Measurements from ENCODE around the gene CCDC78. TPM values are rescaled to one million over a fixed set of nuclear protein-coding genes. Genes with fewer than 3 reads are reported as not detected.
A peak's percentile ranks its signal among the peaks of the same experiment; 100 is the strongest.

The CCDC78 gene
- total and polyA plus RNA-seq, 3 donors from 2014 or later, result 3.2 to 6.1 (median 5.7) TPM

DNA sequence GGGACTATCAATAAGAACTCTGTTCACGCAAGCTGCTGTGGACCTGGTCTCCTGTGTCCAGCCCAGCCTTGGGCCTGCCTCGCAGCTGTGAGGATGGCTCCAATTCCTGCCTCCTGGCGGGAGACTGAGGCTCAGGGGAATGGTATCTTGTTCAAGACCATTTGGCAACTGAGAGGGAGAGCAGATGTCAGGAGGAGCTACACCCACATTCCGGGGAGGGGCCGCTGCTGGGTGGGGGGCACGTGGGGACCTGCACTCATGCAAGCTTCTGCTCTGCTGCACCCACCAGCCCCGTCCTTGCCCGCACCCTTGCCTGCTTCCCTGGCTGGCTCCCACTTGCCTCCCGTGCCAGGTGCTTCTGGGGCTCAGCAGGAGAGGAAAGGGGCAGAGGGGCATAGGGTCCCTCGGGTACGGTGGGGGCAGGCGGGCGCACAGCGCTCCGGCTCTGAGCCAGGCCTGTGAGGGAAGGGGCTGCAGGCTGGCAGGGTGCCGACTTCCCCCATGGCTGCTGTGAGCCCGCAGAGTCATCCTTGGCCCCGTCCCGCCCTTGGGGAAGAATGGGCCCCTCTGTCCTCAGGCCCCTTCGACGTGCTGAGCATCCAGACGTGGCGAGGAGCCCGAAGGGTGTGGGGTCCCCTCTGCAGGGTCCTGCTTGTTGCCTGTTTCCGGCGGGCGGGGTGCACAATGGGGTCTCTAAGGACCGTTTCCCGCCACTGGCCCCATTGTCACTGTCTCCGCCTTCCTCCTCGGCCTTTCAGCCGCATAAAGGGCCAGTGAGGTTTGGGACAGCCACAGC, 8.6 kb downstream of the CCDC78 start:
- no peaks in the 10 kb centered on the region for H3K9me3 ChIP-seq
- DNase-seq, result no peak
- H3K4me1 ChIP-seq, result peaks cover 30% of the 10 kb centered on the region
- no peaks in the 10 kb centered on the region for H3K36me3 ChIP-seq (ENCODE audit: low read depth, missing control alignments)
- 83% methylated on average over 14 to 32 of the region's 32 CpGs for WGBS, 2 donors
- H3K27me3 ChIP-seq, result no peaks in the 10 kb centered on the region
- H3K4me3 ChIP-seq, result no peak overlapping the region
- H3K27ac ChIP-seq, result no peak overlapping the region
- TF ChIP-seq, protein P1, sequence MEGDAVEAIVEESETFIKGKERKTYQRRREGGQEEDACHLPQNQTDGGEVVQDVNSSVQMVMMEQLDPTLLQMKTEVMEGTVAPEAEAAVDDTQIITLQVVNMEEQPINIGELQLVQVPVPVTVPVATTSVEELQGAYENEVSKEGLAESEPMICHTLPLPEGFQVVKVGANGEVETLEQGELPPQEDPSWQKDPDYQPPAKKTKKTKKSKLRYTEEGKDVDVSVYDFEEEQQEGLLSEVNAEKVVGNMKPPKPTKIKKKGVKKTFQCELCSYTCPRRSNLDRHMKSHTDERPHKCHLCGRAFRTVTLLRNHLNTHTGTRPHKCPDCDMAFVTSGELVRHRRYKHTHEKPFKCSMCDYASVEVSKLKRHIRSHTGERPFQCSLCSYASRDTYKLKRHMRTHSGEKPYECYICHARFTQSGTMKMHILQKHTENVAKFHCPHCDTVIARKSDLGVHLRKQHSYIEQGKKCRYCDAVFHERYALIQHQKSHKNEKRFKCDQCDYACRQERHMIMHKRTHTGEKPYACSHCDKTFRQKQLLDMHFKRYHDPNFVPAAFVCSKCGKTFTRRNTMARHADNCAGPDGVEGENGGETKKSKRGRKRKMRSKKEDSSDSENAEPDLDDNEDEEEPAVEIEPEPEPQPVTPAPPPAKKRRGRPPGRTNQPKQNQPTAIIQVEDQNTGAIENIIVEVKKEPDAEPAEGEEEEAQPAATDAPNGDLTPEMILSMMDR (IDR thresholded peaks at IDR 0.05), result no peak
- no peak for TF ChIP-seq POLR2A (IDR thresholded peaks at IDR 0.05)
- intact Hi-C loops (cut with DNase I; ENCODE audit: low total_unique reads), result no loop called here

DNA sequence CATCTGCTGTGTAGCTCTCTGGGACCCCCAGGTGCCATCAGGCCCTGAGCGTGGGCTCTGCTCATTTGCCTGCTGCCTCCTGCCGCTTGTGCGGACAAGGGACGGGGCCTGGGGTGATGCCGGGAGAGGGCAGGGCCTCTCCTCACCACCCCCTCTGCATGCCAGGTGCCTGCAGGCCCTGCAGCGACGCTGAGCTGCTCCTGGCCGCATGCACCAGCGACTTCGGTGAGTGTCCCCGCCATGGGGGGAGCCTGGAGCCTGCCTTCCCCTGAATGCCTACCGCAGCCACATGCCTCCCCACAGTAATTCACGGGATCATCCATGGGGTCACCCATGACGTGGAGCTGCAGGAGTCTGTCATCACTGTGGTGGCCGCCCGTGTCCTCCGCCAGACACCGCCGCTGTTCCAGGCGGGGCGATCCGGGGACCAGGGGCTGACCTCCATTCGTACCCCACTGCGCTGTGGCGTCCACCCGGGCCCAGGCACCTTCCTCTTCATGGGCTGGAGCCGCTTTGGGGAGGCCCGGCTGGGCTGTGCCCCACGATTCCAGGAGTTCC, 9.4 kb downstream of the CCDC78 start:
- Histone ChIP-seq H3K27ac (no peak overlapping the region), H3K4me1 (peaks cover 29% of the 10 kb centered on the region), H3K27me3 (no peaks in the 10 kb centered on the region), H3K9me3 (no peaks in the 10 kb centered on the region), H3K36me3 (ENCODE audit: low read depth, missing control alignments) (no peaks in the 10 kb centered on the region), H3K4me3 (no peak overlapping the region)
- 90 to 97% methylated on average over 11 to 29 of the region's 29 CpGs for WGBS, 2 donors
- DNase-seq, result no peak
- TF ChIP-seq, protein P1 (IDR thresholded peaks at IDR 0.05), result no peak
- no peak for TF ChIP-seq POLR2A (IDR thresholded peaks at IDR 0.05)
- intact Hi-C loops (cut with DNase I; ENCODE audit: low total_unique reads), result no loop called here

DNA sequence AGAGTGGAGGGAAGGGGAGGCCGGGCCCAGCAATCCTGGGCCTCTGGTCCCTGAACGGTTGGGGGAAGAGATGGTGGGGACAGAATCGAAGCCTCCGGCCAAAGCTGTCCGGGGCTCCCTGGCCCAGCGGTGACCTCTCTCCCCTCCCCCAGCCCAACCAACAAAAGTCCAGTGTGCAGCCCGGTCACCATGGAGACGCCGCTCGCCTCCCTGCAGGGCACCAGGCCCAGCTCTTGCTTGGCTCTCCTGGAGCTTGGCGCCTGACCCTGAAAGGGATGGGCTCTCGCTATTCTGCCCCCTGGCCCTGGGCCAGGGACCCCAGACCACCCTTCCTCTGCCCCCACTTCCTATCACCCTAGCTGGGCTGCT, 10.1 kb downstream of the CCDC78 start:
- intact Hi-C loops (cut with DNase I; ENCODE audit: low total_unique reads), result no loop called here
- Histone ChIP-seq H3K36me3 (ENCODE audit: low read depth, missing control alignments) (no peaks in the 10 kb centered on the region), H3K27ac (no peak overlapping the region), H3K9me3 (no peaks in the 10 kb centered on the region), H3K4me3 (no peak overlapping the region), H3K4me1 (peaks cover 24% of the 10 kb centered on the region), H3K27me3 (no peaks in the 10 kb centered on the region)
- peak; percentile 80 for DNase-seq
- TF ChIP-seq, protein P1 (IDR thresholded peaks at IDR 0.05), result no peak
- no peak for TF ChIP-seq POLR2A (IDR thresholded peaks at IDR 0.05)
- 22 to 30% methylated on average over 11 to 12 of the region's 12 CpGs for WGBS, 2 donors

DNA sequence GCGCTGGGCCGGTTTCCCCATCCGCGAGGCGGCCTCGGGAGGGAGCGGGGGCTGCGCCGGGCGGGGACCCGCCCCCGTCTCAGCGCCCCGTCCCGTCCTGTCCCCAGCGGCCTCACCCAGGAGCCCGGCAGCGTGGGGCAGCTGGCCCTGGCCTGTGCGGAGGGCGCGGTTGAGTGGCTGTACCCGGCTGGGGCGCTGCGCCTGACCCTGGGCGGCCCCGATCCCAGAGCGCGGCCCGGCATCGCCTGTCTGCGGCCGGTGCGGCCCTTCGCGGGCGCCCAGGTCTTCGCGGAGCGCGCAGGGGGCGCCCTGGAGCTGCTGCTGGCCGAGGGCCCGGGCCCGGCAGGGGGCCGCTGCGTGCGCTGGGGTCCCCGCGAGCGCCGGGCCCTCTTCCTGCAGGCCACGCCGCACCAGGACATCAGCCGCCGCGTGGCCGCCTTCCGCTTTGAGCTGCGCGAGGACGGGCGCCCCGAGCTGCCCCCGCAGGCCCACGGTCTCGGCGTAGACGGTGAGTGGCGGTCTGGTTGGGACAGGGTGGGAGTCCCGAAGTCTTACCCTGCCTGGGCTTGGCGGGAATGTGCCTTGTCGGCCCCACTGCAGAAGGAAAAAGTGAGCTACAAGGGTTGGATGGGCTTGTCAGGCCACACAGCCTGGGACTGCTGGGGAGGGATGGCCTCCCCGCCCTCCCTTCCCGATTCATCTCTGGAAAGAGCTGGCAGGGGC, 10.6 kb downstream of the CCDC78 start:
- Histone ChIP-seq H3K36me3 (ENCODE audit: low read depth, missing control alignments) (no peaks in the 10 kb centered on the region), H3K4me1 (peaks cover 24% of the 10 kb centered on the region), H3K27ac (no peak overlapping the region), H3K27me3 (no peaks in the 10 kb centered on the region), H3K9me3 (no peaks in the 10 kb centered on the region), H3K4me3 (peak overlapping the region; percentile 53 to 61)
- no peak for TF ChIP-seq POLR2A (IDR thresholded peaks at IDR 0.05)
- WGBS, 2 donors, result 3% methylated on average over 52 of the region's 74 CpGs; no CpG with 5 or more reads in 1 of the 2 donors
- DNase-seq, result no peak
- intact Hi-C loops (cut with DNase I; ENCODE audit: low total_unique reads), result no loop called here
